Measurements from ENCODE around the gene CYP1A1. TPM values are rescaled to one million over a fixed set of nuclear protein-coding genes. Genes with fewer than 3 reads are reported as not detected.
A peak's percentile ranks its signal among the peaks of the same experiment; 100 is the strongest.

Gene CYP1A1
- total RNA-seq, 1 donor from 2014 or later, result 189 TPM

GRCh38 chr15:74725845-74726773, 781 bp upstream of the CYP1A1 start:
- H3K4me1 Mint-ChIP-seq (ENCODE audit: unreplicated experiment), result peaks cover 29% of the 10 kb centered on the region
- H3K27me3 Mint-ChIP-seq, result peaks cover 17% of the 10 kb centered on the region
- H3K9me3 Mint-ChIP-seq, result no peaks in the 10 kb centered on the region
- TF ChIP-seq, protein P1, sequence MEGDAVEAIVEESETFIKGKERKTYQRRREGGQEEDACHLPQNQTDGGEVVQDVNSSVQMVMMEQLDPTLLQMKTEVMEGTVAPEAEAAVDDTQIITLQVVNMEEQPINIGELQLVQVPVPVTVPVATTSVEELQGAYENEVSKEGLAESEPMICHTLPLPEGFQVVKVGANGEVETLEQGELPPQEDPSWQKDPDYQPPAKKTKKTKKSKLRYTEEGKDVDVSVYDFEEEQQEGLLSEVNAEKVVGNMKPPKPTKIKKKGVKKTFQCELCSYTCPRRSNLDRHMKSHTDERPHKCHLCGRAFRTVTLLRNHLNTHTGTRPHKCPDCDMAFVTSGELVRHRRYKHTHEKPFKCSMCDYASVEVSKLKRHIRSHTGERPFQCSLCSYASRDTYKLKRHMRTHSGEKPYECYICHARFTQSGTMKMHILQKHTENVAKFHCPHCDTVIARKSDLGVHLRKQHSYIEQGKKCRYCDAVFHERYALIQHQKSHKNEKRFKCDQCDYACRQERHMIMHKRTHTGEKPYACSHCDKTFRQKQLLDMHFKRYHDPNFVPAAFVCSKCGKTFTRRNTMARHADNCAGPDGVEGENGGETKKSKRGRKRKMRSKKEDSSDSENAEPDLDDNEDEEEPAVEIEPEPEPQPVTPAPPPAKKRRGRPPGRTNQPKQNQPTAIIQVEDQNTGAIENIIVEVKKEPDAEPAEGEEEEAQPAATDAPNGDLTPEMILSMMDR (conservative IDR thresholded peaks at IDR 0.05), result no peak
- H3K4me3 Mint-ChIP-seq, result peak overlapping the region; percentile 79
- H3K27ac Mint-ChIP-seq, result peak overlapping the region; percentile 82
- peak; percentile 77 for DNase-seq (ENCODE audit: extremely low spot score, unreplicated experiment)
- peaks cover 4% of the 10 kb centered on the region for H3K36me3 Mint-ChIP-seq

- H3K36me3 Mint-ChIP-seq, result peaks cover 14% of the 10 kb centered on the region
- peaks cover 24% of the 10 kb centered on the region for H3K4me1 Mint-ChIP-seq (ENCODE audit: unreplicated experiment)
- TF ChIP-seq, protein P1 (conservative IDR thresholded peaks at IDR 0.05), result no peak
- H3K27ac Mint-ChIP-seq, result peak overlapping the region; percentile 82
- H3K4me3 Mint-ChIP-seq, result peak overlapping the region; percentile 79
- DNase-seq (ENCODE audit: extremely low spot score, unreplicated experiment), result no peak
- H3K27me3 Mint-ChIP-seq, result peaks cover 13% of the 10 kb centered on the region
- H3K9me3 Mint-ChIP-seq, result no peaks in the 10 kb centered on the region
Measured at GRCh38 chr15:74724570-74725224, 631 bp downstream of the CYP1A1 start.

- H3K9me3 Mint-ChIP-seq, result no peaks in the 10 kb centered on the region
- peak overlapping the region; percentile 79 for H3K4me3 Mint-ChIP-seq
- DNase-seq (ENCODE audit: extremely low spot score, unreplicated experiment), result no peak
- peaks cover 13% of the 10 kb centered on the region for H3K27me3 Mint-ChIP-seq
- TF ChIP-seq, protein P1 (conservative IDR thresholded peaks at IDR 0.05), result no peak
- H3K4me1 Mint-ChIP-seq (ENCODE audit: unreplicated experiment), result peaks cover 24% of the 10 kb centered on the region
- peaks cover 17% of the 10 kb centered on the region for H3K36me3 Mint-ChIP-seq
- H3K27ac Mint-ChIP-seq, result peak overlapping the region; percentile 82
Measured at GRCh38 chr15:74723754-74724334, 1.5 kb downstream of the CYP1A1 start.

- H3K27ac Mint-ChIP-seq, result peak overlapping the region; percentile 82
- peaks cover 24% of the 10 kb centered on the region for H3K4me1 Mint-ChIP-seq (ENCODE audit: unreplicated experiment)
- H3K36me3 Mint-ChIP-seq, result peaks cover 17% of the 10 kb centered on the region
- no peaks in the 10 kb centered on the region for H3K9me3 Mint-ChIP-seq
- TF ChIP-seq, protein P1 (conservative IDR thresholded peaks at IDR 0.05), result no peak
- no peak for DNase-seq (ENCODE audit: extremely low spot score, unreplicated experiment)
- H3K27me3 Mint-ChIP-seq, result peaks cover 13% of the 10 kb centered on the region
- peak overlapping the region; percentile 79 for H3K4me3 Mint-ChIP-seq
Measured at GRCh38 chr15:74723187-74723586, 2.1 kb downstream of the CYP1A1 start.

- H3K27ac Mint-ChIP-seq, result peak overlapping the region; percentile 82
- peaks cover 13% of the 10 kb centered on the region for H3K27me3 Mint-ChIP-seq
- no peak for DNase-seq (ENCODE audit: extremely low spot score, unreplicated experiment)
- TF ChIP-seq, protein P1 (conservative IDR thresholded peaks at IDR 0.05), result no peak
- H3K36me3 Mint-ChIP-seq, result peaks cover 17% of the 10 kb centered on the region
- H3K4me1 Mint-ChIP-seq (ENCODE audit: unreplicated experiment), result peaks cover 24% of the 10 kb centered on the region
- no peaks in the 10 kb centered on the region for H3K9me3 Mint-ChIP-seq
- peak overlapping the region; percentile 79 for H3K4me3 Mint-ChIP-seq
Measured at GRCh38 chr15:74722591-74722990, 2.7 kb downstream of the CYP1A1 start.
